GM12873 (cell line): ENCODE measurements around the gene GRPR.

Experiments
- TF ChIP-seq, protein P1 (sequence below): IDR thresholded peaks from 2 replicates; pipeline ENCODE4 v1.5.1; 2012; ENCODE audit warnings: low read depth, mild to moderate bottlenecking, moderate library complexity, low read length, control low read depth; ENCODE audit not compliant: insufficient read depth; ENCODE audit errors: missing control alignments

Gene GRPR

DNA sequence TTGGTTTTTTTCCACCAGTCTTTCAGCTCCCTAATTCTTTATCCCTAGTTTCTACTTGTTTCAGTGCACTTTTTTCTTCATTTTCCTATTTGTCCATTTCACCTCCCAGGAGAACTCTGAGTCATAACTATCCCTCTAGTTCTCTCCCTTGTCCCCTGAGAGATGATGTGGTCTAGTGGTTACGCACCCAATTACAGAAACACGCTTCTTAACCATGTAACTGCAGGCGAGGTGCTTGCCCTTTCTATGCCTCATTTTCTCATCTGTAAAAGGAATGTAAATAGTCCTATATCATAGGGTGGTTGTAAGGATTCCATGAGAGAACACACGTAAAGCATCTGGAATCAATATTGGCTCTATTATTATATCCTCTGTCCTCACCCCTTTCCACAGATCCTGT is 8.8 kb upstream of the GRPR start:
- TF ChIP-seq, protein P1, sequence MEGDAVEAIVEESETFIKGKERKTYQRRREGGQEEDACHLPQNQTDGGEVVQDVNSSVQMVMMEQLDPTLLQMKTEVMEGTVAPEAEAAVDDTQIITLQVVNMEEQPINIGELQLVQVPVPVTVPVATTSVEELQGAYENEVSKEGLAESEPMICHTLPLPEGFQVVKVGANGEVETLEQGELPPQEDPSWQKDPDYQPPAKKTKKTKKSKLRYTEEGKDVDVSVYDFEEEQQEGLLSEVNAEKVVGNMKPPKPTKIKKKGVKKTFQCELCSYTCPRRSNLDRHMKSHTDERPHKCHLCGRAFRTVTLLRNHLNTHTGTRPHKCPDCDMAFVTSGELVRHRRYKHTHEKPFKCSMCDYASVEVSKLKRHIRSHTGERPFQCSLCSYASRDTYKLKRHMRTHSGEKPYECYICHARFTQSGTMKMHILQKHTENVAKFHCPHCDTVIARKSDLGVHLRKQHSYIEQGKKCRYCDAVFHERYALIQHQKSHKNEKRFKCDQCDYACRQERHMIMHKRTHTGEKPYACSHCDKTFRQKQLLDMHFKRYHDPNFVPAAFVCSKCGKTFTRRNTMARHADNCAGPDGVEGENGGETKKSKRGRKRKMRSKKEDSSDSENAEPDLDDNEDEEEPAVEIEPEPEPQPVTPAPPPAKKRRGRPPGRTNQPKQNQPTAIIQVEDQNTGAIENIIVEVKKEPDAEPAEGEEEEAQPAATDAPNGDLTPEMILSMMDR = no peak

DNA sequence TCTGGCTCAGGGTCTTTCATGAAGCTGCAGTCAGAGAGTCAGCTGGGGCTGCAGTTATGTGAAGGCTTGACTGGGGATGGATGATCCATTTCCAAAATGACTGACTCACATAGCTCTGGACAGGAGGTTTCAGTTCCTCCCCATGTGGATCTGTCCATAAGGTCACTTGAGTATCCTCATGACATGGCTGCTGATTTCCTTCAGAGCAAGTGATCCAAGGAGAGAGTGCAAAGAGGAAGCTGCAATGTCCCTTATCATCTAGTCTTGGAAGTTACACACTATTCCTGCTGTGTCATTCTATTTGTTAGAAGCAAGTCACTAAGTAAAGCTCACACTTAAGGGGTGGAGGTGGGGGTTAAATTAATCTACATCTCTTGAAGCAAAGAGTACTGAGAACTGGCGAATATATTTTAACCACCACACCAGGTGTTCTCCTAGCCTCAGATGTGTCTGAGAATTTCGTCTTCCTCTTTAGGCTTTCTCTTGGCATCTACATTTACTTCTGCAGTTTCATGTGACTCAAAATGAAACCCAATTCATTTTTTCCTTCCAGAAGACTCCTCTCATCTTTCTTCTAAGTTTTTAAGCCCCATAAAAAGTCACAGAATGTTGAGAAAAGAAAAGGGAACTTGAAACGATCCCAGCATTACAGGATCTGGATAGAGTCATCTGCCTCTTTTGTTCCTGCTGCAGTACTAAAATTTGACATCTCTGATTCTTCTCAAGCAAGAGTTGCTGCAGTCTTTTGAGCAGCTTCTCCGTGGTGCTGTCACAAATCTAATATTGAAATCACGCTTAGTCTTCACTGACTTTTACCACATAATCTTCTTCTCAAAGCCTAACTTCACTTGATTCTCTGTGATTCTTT is 3.8 kb upstream of the GRPR start:
- TF ChIP-seq, protein P1 = no peak

DNA sequence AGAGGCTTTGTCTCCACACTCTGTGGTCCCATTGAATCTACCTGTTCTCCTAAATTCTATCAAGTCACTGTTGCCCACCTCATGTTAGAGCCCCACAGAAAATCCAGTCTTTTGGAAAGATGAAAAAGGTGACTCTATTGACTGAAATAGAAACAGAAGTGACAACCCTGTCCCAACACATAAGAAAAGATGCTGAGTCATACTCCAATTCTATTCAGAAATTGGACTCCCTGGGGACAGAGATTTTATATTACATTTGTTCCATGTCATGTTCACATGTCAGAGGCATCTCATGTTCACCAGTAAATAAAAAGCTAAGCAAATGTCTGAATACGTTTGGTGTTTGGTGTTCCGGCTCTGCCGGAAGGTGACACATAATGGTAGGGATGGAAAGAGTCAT is 2.9 kb upstream of the GRPR start:
- TF ChIP-seq, protein P1 = no peak

DNA sequence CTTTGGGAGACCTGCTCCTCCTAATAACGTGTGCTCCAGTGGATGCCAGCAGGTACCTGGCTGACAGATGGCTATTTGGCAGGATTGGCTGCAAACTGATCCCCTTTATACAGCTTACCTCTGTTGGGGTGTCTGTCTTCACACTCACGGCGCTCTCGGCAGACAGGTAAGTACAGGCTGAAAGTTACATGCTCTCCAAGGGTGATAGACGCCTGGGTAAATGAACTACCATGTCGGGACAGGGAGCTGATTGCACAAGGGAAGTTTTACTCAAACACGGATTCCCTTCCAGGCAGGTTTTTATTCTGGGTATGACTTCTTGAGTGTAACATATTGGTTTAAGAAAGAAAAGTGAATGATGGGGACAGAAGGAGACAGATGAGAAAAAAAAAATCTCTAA is 836 bp downstream of the GRPR start:
- TF ChIP-seq, protein P1 = no peak

DNA sequence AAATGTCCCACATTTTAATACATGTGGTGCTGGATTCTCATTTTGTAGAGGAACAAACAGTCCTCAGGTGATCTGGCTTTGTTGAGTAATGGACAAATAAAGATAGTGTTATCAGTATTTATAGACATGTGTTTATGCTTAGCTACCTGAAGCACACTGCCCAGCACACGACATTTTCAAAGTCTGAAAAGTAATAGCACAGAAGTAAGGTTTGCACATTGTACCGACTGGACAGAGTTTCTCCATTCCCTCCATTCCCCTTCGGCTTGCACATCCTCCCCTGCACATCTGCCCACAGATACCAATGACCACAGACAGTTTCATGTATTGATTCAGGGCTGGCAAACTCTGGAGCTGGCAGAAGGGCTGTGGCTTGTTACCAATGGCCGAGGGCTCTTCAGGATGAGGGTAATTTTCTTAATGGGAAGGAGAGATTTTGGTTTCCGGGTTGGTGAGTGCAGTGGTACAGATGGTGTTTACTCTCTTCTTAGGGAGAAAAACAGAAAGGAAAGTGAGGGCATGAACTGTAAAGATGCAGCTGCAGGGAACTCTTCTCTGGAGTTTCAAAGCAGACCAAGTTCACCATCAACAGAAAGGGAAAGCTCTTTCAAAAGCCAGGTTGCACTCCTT is 2.3 kb downstream of the GRPR start:
- TF ChIP-seq, protein P1 = no peak

DNA sequence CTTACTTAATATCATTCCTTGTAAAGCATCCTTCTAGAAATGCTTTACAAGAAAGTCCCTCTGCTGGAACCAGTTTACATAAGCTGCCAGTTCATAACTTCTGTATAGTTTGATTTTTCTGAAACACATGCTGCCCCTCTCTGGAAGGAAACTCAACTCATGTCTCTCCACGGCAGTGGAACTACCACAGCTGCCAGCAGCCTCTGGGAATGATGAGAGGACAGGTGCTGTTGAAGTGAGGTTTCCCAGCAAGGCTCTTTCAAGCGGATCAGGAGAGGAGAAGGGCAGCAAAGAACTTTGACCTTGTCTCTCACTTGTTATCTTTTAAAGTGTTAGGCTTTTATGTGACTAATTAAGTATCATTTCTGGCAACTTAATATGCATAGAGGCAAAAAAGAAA is 7.3 kb downstream of the GRPR start:
- TF ChIP-seq, protein P1 = no peak

DNA sequence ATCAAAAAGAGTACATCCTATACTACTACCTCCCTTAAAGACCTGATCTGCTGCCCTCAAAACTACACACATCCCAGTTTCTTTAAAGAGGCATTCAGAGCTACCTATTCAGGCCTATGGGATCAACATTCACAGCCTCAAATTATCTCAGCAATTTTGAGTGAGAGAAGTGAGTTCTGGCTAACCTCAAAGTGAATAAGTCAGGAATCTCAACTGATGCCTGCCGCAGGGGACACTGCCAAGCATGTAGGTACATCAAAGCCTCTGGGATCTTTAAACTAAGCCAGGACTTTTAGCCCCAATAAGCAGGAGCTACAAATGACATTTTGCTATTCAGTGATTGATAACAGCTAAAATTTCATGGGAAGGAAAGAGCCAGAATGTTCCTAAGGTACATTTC is 11.6 kb downstream of the GRPR start:
- TF ChIP-seq, protein P1 = no peak
